Ovary (tissue), 3 donors: ENCODE measurements around the gene NPW.

ENCODE experiments used
- EP300 ChIP-seq: sonication (generic); formaldehyde crosslinking; IDR thresholded peaks from one replicate; pipeline ENCODE4 v1.6.1; 2017; ENCODE audit warnings: antibody characterized with exemption
- POLR2A ChIP-seq: fragments of 450-650 bp; IDR thresholded peaks from one replicate; pipeline ENCODE4 v1.6.1; 2017; ENCODE audit warnings: antibody characterized with exemption, mild to moderate bottlenecking, moderate library complexity
- TF ChIP-seq, protein P1 (sequence below), 3 donors: fragments of 450-650 bp in 2 of 3; fragments of 200-600 bp in 1 of 3; IDR thresholded peaks; one replicate each; pipeline versions ENCODE4 v1.5.1 to v1.8.0; 2016 to 2022; ENCODE audit warnings: antibody characterized with exemption in 3 of 3, mild to moderate bottlenecking in 1 of 3
- donor health status: DM: no; HTN: no; CAD: no.

DNA sequence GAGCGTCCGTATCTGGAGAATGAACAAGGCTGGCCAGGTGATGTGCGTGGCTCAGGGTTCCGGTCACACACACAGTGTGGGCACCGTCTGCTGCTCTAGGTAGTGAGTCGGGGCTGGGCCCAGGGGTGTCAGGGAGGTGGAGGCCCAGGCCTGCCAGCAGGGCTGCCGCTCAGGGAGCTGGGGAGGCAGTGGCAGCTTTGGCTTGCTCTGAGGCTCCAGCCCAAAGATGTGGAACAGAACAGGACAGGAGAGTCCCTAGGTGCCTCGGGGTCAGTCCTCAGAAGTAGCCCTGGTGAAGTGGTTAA, 43.4 kb upstream of the NPW start:
- no peak for TF ChIP-seq POLR2A
- TF ChIP-seq, protein P1, sequence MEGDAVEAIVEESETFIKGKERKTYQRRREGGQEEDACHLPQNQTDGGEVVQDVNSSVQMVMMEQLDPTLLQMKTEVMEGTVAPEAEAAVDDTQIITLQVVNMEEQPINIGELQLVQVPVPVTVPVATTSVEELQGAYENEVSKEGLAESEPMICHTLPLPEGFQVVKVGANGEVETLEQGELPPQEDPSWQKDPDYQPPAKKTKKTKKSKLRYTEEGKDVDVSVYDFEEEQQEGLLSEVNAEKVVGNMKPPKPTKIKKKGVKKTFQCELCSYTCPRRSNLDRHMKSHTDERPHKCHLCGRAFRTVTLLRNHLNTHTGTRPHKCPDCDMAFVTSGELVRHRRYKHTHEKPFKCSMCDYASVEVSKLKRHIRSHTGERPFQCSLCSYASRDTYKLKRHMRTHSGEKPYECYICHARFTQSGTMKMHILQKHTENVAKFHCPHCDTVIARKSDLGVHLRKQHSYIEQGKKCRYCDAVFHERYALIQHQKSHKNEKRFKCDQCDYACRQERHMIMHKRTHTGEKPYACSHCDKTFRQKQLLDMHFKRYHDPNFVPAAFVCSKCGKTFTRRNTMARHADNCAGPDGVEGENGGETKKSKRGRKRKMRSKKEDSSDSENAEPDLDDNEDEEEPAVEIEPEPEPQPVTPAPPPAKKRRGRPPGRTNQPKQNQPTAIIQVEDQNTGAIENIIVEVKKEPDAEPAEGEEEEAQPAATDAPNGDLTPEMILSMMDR (IDR thresholded peaks at IDR 0.05): no peak
- no peak for TF ChIP-seq EP300
